ENCODE data around the gene PTAFR.

DNA sequence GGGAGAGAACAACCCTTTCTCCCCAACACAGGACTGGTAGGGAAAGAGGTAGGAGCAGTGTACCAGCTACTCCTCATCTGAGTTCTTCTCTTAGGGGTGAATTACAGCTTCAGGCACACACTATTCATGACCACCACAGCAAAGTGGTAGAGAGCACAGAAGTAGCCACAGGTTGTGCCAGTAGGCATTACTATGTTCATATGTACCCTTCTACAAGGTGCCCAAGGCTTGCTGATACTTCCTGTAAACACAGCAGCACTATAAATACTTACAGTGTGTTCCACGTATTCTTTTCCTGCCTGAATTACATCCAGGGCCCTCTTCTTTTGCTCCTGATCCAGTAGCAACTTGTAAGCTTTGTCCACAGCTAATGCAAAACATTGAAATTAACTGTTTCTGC is 33.2 kb upstream of the PTAFR start:
- TF ChIP-seq PPARA (CRISPR knock-in tag; IDR thresholded peaks at IDR 0.05; ENCODE audit: borderline replicate concordance) = no peak
- TF ChIP-seq, protein P1, sequence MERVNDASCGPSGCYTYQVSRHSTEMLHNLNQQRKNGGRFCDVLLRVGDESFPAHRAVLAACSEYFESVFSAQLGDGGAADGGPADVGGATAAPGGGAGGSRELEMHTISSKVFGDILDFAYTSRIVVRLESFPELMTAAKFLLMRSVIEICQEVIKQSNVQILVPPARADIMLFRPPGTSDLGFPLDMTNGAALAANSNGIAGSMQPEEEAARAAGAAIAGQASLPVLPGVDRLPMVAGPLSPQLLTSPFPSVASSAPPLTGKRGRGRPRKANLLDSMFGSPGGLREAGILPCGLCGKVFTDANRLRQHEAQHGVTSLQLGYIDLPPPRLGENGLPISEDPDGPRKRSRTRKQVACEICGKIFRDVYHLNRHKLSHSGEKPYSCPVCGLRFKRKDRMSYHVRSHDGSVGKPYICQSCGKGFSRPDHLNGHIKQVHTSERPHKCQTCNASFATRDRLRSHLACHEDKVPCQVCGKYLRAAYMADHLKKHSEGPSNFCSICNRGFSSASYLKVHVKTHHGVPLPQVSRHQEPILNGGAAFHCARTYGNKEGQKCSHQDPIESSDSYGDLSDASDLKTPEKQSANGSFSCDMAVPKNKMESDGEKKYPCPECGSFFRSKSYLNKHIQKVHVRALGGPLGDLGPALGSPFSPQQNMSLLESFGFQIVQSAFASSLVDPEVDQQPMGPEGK (CRISPR knock-in tag; IDR thresholded peaks at IDR 0.05; ENCODE audit: borderline replicate concordance) = no peak

Measured in SK-N-SH treated with all-trans-retinoic acid at 6 μM for 48 hours (cell line).